T-helper 2 cell (primary cell): Measurements from ENCODE around the gene PNLIPRP2.

Source experiments
- DNase-seq, 5 experiments: peaks; one replicate each; pipeline versions ENCODE4 v3.0.0 to v3.0.0-alpha.2; 2012 to 2022
- total RNA-seq, 2 donors: gene quantifications; one replicate each; lab custom pipeline; 2026; lab: John Stamatoyannopoulos, UW

The PNLIPRP2 gene
- 0 to 0.62 reads per million in 2 donors for total RNA-seq

DNA sequence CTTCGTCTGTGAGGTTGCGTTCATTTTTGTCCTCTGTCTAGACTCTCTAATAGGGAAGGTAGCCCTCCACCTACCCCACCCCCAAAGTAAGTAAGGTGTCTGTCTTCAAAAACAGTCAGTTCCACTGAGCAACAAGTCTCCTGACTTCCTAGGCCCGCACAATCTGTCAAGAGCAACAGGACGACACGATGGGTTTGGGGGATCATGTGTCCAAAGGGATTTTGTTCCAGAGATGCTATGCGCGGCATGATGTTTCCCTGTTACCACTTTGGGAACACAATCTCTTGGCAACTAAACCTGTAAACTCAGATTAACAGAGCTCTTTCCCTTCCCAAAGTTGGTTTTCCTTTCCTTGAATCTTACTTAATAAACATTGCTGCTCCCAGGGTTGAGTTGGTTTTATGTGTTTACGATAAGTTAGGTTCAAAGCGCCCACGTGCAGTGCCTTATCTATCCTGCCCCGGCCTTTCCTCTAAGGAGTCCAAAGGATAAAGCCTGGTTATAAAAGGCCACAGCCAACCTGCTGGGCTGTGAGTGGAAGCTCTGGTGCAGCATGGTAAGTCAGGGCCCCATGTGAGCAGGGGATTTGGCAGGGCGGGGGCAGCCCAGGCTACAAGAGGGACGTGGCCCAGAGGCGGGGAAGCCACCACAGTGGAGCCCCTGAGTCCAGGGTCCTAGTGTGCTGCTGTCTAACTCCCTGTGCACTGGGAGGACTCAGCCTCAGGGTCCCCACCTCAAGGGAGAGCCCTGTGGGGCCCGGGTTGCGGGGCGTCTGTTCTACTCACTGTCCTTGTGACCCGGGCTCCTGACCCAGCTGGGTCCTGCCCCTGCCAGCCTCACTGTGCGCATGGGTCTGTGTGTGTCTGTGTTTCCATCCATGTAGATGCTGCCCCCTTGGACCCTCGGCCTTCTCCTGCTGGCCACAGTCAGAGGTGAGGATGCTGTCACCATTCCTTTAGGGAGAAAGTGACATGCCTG, at the start of gene PNLIPRP2:
PNLIPRP2 (plus strand) TSS at position 531 of the 978 bp plus-strand sequence.
- no peak for DNase-seq

DNA sequence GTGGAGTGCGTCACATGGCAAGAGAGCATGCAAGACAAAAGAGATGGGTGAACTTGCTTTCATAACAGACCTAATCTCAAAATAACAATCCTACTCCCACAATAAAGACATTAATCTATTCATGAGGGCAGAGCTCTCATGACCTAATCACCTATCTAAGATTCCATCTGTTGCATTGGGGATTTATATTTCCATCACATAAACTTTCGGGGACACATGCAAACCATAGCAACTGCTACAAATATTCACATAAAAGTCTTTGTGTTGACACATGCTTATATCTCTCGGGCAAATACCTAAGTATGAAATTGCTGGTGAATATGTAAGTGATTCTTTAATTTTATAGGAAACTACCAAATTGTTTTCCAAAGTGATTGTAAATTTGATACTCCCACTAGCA, 46.0 kb upstream of the PNLIPRP2 start:
- DNase-seq, result no peak

DNA sequence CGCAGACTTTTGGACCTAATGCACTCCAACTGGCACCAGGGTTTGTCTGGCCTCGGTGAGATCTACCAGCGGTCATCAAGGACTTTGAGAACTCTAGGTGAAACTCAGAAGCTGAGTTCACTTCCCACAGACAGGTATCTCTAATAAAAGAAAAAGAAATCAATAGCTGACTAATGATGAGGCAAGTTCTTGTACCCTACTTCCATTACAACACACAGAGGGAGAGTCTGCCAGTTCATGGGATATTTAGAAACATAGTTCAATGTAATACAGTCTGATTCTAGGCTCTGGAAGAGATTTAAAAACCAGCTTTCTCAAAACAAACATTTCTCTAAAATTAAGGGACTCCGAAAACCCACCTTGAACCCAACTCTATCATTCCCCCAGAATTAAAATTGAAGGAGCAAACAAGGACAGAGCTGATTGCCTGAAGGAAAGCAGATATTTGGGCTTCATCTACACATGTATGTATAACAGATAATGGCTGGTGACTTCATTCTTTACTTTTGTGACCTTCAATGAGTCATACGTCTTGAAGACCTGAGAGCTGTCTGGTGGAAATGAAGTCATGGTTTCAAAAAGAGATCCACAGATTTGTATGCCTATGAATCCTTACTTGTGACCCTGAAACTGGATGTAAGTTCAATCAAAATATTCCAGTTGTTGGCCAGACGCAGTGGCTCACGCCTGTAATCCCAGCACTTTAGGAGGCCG, 32.7 kb upstream of the PNLIPRP2 start:
- DNase-seq, result no peak

DNA sequence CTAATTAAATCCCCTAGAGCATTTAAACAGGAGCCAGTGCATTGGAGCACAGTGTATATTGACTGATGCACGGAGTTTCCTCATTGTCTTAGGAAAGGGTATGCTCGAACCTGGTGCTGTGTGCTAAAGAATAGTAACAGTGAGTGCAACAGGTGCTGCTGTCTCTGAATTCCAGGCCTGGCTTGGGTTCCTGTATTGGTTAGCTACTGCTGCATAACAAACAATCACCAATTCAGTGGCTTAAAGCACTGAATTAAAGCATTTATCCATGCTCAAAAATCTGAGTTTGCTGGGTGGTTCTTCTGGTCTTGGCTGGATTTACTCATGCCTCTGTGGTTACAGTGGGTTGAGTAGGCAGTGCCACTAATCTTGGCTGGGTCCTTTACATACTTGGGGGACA, 31.8 kb upstream of the PNLIPRP2 start:
- no peak for DNase-seq

DNA sequence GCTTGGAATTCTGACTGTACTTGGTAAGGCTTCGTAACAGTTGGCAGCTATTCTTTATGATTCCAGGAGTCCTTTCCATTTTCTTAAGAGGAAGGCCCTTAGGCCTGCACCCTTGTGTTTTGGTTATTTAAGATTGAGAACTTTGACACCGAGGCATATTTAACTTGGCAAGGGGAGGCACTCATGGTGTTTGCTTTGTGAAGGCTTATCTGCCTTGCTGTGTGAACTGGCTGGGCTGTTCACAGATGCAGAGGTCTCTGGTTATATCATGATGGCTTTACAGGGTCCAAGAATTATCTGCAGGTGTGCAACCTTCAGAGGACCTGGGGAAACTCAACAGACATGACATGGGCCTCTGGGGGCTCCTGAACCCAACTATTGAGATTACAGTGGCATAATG, 30.8 kb upstream of the PNLIPRP2 start:
- no peak for DNase-seq

DNA sequence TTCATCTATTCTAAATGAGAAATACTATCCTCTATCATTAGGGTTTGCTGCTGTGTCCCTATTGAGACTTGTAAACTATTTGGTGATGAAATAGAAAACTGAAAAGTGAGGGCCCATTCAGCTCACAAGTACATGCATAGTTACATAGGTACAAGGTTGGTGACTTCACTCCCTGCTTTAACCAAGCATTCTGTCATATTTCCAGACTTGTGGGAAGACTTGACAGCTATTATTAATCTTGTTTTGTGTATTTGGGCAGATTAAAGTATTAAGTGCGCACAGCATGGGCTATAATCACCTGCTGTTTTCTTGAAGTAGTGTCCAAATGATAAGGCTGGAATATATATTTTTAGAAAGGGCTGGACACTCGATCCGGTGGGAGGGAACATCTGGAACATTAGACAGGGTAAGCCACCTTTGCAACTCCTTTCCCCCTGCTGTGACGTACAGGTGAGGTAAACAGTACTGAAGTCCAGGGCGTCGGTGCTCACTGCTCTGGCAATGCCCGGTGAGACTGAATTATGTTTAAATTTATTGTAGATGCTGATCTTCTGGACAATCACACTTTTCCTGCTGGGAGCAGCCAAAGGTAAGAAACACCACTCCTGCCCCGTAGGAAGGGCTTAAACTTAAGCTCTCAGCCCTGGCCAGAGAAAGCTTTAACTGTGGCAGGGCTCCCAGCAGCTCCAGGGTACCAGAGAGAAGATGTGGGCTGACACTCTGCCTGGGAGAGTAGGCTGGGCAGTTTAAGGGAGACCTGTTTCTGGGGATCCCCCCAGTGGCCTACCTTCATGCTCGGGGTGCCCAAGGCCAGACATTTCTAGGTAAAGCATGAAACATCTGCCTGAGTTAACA, 29.9 kb upstream of the PNLIPRP2 start, which contains the start of gene PNLIPRP1:
PNLIPRP1 (plus strand) TSS at position 370 of the 855 bp plus-strand sequence; CDS start at position 541, 171 bp downstream.
- DNase-seq, result no peak

DNA sequence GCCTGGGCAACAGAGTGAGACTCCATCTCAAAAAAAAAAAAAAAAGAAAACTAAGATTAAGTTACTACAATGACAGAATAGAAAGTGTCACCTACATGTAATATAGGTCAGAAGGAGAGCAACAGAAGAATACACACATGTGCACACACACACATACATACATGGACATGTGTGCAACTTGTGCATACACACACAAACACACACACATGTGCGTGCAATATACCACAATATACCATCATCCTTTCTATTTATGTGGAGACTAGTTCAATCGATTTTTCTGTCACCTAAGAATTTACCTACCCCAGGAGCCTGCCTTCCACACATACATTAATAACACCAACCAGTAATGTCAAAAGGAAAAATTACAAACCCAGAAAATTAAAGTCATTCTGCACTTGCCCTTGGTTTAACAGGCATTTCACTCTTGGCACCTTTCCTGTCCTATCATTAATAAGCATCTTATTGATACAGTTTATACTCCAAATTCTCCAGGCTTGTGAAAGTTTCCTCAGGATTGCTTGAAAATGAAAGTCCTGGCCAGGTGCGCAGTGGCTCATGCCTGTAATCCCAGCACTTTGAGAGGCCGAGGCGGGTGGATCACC, 27.5 kb upstream of the PNLIPRP2 start:
- no peak for DNase-seq

DNA sequence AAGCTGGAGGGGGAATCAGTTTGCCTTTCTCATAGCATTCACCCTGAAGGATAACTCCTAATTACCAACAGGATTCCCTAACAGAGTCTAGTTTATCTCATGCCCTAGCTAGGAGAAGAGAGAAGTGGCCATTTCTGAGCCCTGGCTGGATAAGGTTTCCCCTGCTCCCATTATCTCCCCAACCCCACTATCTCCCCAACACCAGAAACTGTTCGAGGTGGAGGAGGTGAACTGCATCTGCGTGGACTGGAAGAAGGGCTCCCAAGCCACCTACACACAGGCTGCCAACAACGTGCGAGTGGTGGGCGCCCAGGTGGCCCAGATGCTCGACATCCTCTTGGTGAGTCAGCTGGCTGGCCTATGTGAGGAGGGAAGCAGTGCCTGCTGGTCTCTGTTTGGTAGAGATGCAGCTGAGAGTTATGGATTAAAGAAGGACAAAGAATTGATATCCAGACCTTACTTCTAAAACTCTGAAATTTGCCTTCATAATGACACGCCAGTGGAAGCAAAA, 26.2 kb upstream of the PNLIPRP2 start:
- no peak for DNase-seq

DNA sequence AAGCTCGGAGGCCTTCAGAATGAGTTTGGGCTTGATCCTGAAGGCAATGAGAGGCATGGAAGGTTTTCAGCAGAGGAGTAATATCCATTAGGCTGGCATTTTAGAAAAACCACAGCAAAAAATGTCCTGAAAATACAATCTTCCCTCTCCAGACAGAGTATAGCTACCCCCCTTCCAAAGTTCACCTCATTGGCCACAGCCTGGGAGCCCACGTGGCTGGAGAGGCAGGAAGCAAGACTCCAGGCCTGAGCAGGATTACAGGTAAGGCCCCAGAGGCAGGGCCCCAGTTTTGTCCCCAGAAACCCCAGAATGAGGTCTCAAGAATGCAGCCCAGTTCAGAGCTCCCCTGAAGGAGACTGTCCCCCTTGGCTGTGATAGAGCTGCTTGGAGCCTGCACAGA, 24.7 kb upstream of the PNLIPRP2 start:
- no peak for DNase-seq

DNA sequence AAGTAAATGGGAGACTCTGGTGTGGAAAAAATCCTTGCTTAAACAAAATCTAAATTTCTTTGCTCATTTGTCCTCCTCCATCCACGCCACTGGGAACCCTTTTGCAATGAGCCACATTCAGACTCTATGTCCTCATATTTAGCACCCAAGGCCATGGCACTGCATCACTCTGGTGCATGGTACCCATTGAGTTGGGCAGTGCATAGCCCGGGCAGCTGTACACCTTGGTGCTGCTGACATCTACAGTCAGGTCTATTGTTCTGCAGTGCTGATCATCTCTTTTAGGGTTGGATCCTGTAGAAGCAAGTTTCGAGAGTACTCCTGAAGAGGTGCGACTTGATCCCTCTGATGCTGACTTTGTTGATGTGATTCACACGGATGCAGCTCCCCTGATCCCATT, 23.2 kb upstream of the PNLIPRP2 start:
- no peak for DNase-seq

DNA sequence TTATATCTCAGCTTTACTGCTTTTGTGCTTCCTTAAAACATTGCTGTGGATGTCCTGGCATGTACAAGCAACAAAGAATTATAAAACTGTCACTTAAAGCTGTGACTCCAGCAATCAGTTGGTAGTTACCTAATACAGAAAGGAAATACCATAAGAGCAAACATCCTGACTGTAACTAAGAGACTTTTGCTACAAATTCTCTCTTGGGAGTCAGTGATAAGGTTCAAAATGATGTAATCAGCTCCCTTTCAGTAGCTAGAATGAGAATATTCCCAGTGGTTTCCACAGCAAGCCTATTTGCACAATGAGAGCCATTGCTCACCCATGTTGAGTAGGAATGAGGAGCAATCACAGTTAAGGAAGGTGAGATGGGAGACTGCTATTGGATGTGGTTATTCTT, 22.4 kb upstream of the PNLIPRP2 start:
- no peak for DNase-seq

DNA sequence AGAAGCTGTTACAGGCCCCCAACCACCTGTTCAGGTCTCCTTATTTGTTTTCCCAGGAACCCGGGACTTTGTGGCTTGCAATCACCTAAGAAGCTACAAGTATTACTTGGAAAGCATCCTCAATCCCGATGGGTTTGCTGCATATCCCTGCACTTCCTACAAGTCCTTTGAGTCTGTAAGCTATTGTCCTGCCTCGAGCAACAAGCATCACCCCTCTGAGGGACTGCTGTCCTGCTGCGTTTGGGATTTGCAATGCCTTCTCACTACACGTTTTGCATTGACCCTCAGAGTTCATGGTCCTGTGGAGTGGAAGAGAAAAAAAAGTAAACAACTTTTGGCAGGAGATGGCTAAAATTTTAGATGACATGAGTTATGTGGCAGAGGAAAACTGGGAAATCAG, 20.8 kb upstream of the PNLIPRP2 start:
- DNase-seq, result no peak

DNA sequence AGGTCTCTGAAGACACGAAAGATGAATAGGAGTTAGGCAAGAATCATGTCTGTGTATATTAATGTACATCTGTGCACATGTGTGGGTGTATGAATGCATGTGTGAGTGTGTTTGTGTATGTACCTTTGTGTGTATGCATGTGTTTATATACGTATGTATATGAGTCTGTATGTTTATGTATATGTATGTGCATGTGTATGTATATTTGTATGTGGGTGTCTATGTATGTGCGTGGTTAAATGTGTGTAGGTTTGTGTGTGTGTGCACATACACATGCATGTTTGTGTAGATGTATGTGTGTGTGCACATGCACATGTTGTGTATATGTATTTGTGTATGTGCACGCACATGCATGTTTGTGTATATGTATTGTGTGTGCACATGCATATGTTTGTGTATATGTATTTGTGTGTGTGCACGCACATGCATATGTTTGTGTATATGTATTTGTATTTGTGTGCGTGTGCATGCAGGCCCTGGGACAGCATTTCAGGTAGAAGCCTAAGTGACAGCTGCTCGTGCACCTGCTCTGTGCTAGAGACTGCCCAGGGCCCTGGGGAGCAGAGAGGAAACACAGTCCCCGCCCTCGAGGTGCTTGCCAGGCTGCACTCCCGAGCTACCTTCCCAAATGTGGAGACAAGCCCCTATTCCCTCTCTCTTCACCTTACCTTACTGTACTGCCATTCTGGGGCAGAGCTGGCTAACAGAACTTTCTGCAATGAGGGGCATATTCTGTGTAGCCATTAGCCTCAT, 17.9 kb upstream of the PNLIPRP2 start:
- no peak for DNase-seq

DNA sequence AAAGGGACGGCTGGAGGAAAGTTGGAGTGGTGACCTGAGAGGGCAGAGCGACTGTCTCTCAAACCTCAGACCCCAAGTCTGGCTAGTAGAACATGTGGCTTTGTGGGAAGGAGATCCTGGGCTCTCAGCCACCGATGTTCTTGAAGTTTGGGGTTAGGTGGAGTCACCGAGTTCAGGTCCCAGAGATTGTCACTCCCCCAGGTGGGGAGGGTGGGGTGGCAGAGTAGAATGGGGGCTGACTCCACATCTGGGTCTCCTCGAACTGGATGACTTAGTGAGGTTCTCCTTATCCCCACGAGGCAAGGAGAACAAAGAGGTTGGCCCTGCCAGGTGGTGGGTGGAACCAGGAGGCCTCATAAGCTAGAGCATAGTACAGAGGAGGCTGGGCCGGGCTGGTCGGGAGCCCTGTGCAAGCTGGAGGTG, 14.7 kb upstream of the PNLIPRP2 start:
- no peak for DNase-seq

DNA sequence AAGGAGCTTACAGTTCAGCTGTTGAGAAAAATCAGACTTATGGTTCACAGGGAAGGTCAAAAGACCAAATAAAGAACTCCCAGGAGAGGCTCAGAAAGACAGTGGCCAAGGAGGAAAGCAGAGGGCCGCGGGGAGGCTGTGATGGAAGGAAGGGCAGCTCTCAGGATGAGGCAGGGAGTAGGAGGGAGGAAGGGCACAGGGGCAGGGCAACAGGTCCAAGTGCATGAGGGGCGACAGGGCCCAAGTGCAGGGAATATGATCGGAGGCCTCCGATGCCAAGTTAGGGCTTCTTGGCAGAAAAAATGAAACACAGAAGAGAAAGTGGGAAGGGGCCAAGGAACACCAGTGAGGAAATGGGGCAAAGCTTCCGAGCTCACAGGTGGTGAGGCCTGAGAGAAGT, 13.4 kb upstream of the PNLIPRP2 start:
- DNase-seq, result no peak

DNA sequence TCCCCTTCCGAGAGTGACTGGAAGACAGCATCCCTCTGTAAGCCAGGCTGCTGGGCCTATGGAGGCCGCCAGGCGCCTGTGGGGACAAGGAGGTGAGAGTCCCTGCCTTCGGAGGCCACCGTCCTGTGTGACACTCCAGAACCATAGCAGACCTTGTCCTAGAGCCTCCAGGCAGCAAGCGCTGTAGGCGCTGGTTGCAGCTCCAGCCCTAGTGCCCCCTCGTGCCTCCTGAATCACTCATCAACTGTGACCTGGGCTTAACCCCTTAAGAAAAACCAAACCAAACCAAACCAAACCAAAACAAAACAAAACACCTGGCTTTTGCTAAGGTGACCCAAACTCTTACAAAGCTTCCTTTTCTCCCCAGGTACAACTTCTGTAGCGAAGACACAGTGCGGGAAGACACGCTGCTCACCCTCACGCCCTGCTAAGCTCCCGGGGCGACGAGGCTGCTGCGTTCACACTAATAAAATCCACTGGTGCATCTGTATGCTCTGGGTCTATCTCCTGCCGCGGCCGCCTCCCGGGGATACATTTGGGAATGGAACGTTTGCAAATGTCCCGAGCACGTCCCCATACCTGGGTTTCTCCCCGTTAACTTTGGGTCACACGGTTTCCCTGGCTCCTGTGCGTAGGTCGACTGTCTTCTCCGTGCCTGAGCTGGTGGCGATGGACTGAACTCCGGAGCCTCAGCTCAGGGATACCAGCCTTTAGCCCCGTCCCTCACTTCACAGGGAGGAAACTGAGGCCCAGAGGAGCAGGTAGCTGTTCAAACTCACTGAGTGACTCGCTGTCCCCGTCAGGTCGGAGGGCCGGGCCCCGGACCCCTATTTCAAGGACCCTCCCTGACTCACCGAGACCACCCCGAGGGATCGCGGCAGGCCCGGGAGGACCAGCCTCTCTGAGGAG, 11.8 kb upstream of the PNLIPRP2 start:
- no peak for DNase-seq

DNA sequence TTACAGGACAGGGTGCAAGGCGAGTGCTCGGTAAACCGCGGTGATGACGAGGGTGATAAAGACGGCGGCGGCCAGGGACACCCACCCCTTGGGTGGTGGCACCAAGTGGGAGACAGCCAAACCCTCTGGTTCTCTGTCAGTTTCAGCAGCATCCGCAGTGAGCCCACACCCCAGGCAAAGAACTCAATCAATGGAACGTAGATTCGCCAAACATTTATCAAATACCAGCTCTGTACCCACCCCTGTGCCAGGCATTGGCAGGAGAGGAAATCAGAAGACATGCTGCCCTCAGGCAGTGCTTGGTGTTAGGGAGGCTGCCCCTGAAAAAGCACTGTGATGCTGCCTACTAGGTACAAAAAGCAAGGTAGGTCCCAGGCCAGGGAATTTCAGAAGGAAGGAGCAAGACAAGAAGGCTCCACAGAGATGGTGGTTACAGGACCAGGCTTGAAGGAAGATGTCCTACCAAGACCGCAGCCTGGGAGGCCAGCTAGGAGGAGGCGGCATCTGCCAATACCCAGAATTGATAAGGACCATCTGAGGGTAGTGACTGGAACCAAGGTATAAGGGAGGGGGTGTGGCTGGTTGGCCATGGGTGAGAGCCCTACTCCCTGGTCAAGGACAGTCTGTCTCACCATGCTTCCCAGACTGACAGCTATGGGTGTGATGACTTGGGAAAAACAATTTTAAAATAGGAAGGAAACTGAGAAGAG, 10.2 kb upstream of the PNLIPRP2 start:
- DNase-seq, result no peak

DNA sequence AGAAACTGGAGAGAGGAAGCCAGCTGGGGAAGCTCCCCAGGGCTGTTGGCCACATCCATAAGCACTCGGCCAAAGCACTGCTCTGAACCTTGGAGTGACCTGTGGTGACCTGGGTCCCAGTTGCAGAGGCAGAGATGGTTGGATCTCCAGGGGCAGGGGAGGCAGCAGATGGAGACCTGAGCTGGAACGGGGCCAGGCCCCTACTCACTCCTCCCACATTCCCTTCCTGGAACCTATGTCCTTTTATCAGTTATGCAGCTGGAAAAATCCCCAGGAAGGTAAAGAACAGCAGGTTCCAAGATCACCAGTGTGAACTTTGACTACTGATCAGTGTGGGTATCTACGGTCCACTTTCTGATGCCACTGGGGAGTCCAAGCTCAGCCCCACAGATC, 9.6 kb upstream of the PNLIPRP2 start:
- no peak for DNase-seq

DNA sequence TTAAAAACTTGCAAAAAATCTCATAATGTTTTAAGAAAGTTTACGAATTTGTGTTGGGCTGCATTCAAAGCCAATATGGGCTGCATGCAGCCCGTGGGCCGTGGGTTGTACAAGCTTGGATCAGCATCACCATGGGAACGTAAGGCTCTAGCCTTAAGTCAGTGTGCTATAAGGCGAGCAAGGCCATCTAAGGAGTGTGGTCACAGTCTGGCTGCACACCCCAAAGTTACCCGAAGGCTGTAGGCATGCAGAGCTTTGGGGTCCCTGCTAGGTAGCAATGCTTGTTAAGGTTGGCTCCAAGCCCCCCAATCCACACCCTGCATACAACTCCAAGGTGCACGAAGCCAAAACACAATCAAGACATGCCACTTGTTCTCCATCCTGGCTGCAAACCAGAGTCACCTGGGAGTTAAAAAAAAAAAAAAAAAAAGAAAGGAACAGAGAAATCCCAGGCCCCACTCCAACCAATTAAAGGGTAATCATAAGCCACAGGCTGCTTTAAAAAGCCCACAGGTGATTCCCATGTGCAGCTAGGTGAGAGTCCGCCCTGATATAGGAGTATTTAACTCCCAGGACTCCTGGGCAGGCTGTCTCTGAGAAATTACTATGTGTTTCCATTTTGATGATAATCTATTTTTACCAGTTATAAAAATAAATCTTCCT, 8.5 kb upstream of the PNLIPRP2 start:
- DNase-seq, result no peak
